Mesothelial cell of epicardium (in vitro differentiated cells): ENCODE data around the gene CHST15. TPM values are rescaled to one million over a fixed set of nuclear protein-coding genes. Genes with fewer than 3 reads are reported as not detected.
A peak's percentile ranks its signal among the peaks of the same experiment; 100 is the strongest.

Experiments used
- DNase-seq, 2 experiments: peaks; one replicate each; pipeline ENCODE4 v3.0.0; 2021; ENCODE audit warnings: low spot score in 2 of 2; ENCODE audit not compliant: unreplicated experiment in 2 of 2
- H3K27ac Mint-ChIP-seq: 2 replicates; pipeline ENCODE4 v1.8.0; 2021; ENCODE audit warnings: mixed read lengths
- H3K27me3 Mint-ChIP-seq: 2 replicates; pipeline ENCODE4 v1.8.0; 2021; ENCODE audit warnings: low read depth, mixed read lengths
- H3K36me3 Mint-ChIP-seq: 2 replicates; pipeline ENCODE4 v1.8.0; 2021; ENCODE audit warnings: mixed read lengths
- H3K4me1 Mint-ChIP-seq: 2 replicates; pipeline ENCODE4 v1.8.0; 2021; ENCODE audit warnings: mixed read lengths
- H3K4me3 Mint-ChIP-seq: 2 replicates; pipeline ENCODE4 v1.8.0; 2021; ENCODE audit warnings: mild to moderate bottlenecking, moderate library complexity, mixed read lengths
- H3K9me3 Mint-ChIP-seq: 2 replicates; pipeline ENCODE4 v1.8.0; 2021; ENCODE audit warnings: mixed read lengths
- CTCF ChIP-seq: fragments of 200-600 bp; sonication (generic); IDR thresholded peaks from one replicate; pipeline ENCODE4 v1.5.0; 2021; ENCODE audit warnings: antibody characterized with exemption; ENCODE audit not compliant: unreplicated experiment
- total RNA-seq: library from RNA; stranded (reverse); gene quantifications from 3 replicates; pipeline ENCODE4 v1.2.1, GENCODE V29; 2021

Gene CHST15
- total RNA-seq, 1 donor from 2014 or later, result 39.4 TPM

DNA sequence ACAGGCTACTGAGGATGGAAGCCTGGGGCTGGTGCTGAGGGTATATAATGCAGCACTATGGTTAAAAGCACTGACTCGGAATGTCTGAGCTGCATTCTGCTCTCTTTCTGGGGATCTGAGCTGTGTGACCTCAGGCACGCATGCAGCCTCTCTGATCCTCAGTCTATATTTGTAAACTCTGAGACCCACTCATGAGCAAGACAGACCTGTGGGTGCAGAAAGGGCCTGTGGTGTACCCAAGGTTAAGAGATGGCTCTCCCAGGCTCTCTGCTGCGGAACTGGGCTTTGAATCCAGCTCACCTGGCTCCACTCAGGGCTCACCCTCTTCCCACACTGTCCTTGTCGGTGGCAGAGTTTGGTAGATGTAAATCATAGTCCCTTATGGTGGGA lies 89.9 kb downstream of the CHST15 start:
- Mint-ChIP-seq H3K4me1 (peaks cover 3% of the 10 kb centered on the region), H3K27me3 (no peaks in the 10 kb centered on the region), H3K27ac (no peak overlapping the region), H3K4me3 (no peak overlapping the region), H3K9me3 (no peaks in the 10 kb centered on the region), H3K36me3 (peaks cover 2% of the 10 kb centered on the region)
- DNase-seq, result no peak
- TF ChIP-seq CTCF, result no peak

GRCh38 chr10:124003070-124003419 lies 90.4 kb downstream of the CHST15 start:
- Mint-ChIP-seq H3K27me3 (no peaks in the 10 kb centered on the region), H3K36me3 (peaks cover 2% of the 10 kb centered on the region), H3K27ac (no peak overlapping the region), H3K4me1 (peaks cover 3% of the 10 kb centered on the region), H3K4me3 (no peak overlapping the region), H3K9me3 (no peaks in the 10 kb centered on the region)
- TF ChIP-seq CTCF, result no peak
- DNase-seq, result peak in 1 of 2 experiments; percentile 16

- no peak overlapping the region for H3K4me3 Mint-ChIP-seq
- no peaks in the 10 kb centered on the region for H3K27me3 Mint-ChIP-seq
- no peak overlapping the region for H3K27ac Mint-ChIP-seq
- H3K4me1 Mint-ChIP-seq, result peaks cover 3% of the 10 kb centered on the region
- no peak for TF ChIP-seq CTCF
- peak in 1 of 2 experiments; percentile 26 for DNase-seq
- peaks cover 2% of the 10 kb centered on the region for H3K36me3 Mint-ChIP-seq
- H3K9me3 Mint-ChIP-seq, result no peaks in the 10 kb centered on the region
Observed at GRCh38 chr10:124002391-124003069, 90.9 kb downstream of the CHST15 start.

DNA sequence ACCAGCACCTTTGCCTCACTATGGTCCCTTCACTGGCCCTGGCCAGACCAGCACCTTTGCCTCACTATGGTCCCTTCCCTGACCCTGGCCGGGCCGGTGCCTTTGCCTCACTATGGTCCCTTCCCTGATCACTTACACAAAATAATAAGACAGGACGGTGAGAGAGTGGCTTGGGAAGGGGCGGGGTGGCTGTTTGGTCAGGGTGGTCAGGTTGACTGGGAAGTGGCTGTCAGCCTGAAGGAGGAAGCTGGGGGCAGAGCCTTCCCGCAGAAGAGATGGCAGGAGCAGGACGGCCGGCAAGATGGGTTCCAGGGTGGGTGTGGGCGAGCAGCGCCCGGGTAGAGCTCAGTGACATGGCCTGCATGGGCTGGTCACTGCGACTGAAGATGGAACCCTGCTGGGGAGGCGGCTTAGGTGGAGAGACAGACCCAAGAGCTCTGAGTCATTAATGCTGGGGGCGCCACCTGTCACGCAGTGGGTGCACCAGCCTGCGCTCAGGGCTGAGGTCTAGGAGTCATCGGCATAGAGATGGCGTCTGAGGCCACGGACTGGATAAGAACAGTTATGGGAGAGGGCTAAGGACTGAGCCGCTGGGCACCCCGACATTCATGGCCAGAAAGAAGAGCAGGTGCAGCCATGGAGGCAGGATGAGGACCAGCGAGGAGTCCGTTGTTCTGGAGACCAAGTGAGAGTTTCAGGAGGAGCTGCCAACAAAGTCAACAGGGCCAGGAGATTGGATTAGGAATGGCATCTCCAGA lies 91.8 kb downstream of the CHST15 start:
- Mint-ChIP-seq H3K4me1 (peaks cover 10% of the 10 kb centered on the region), H3K9me3 (no peaks in the 10 kb centered on the region), H3K36me3 (no peaks in the 10 kb centered on the region), H3K4me3 (no peak overlapping the region), H3K27ac (no peak overlapping the region), H3K27me3 (no peaks in the 10 kb centered on the region)
- DNase-seq, result peak in 1 of 2 experiments; percentile 31
- no peak for TF ChIP-seq CTCF

GRCh38 chr10:124000792-124001201 lies 92.6 kb downstream of the CHST15 start:
- Mint-ChIP-seq H3K4me3 (no peak overlapping the region), H3K9me3 (no peaks in the 10 kb centered on the region), H3K27me3 (no peaks in the 10 kb centered on the region), H3K4me1 (peaks cover 7% of the 10 kb centered on the region), H3K27ac (no peak overlapping the region), H3K36me3 (no peaks in the 10 kb centered on the region)
- DNase-seq, result no peak
- no peak for TF ChIP-seq CTCF
